H1 (cell line): Measurements from ENCODE around the gene LY86. TPM values are rescaled to one million over a fixed set of nuclear protein-coding genes. Genes with fewer than 3 reads are reported as not detected.
A peak's percentile ranks its signal among the peaks of the same experiment; 100 is the strongest.

Experiments used
- CTCF ChIA-PET: fragments of 300-600 bp; sonication (Branson Sonifier 250); formaldehyde crosslinking; loops from one replicate; lab custom pipeline; 2021; ENCODE audit not compliant: partially characterized antibody; lab: Charles Lee
- POLR2A ChIA-PET: fragments of 300-600 bp; sonication (Branson Sonifier 250); formaldehyde crosslinking; loops from one replicate; lab custom pipeline; 2021; ENCODE audit warnings: inconsistent platforms; ENCODE audit not compliant: partially characterized antibody; lab: Charles Lee
- DNase-seq, 2 experiments: peaks; one replicate each; pipeline versions ENCODE4 v3.0.0 to v3.0.0-alpha.2; 2010 to 2022; ENCODE audit warnings: low spot score in 2 of 2, low read depth in 1 of 2, mixed read lengths in 1 of 2
- FAIRE-seq: peaks from 2 replicates; lab custom pipeline; 2011; peaks lifted over from hg19 to GRCh38; lab: Jason Lieb, UNC
- H2AFZ ChIP-seq: 2 replicates; pipeline ENCODE4 v1.8.1; 2012; ENCODE audit warnings: low read length, inconsistent platforms
- H2AK5ac ChIP-seq: 2 replicates; pipeline ENCODE4 v1.6.1; 2013; ENCODE audit warnings: low read depth, low read length
- H2BK120ac ChIP-seq: replicated peaks from 2 replicates; pipeline ENCODE3; 2013; ENCODE audit warnings: low read depth, low read length, inconsistent platforms
- H2BK12ac ChIP-seq: 2 replicates; pipeline ENCODE4 v1.6.1; 2013; ENCODE audit warnings: low read depth, low read length
- H2BK15ac ChIP-seq: 2 replicates; pipeline ENCODE4 v1.6.1; 2013; ENCODE audit warnings: low read length
- H2BK20ac ChIP-seq: 2 replicates; pipeline ENCODE4 v1.6.1; 2013; ENCODE audit warnings: low read length
- H2BK5ac ChIP-seq: 2 replicates; pipeline ENCODE4 v1.6.1; 2013; ENCODE audit warnings: low read depth, low read length
- H3K14ac ChIP-seq: 2 replicates; pipeline ENCODE4 v1.6.1; 2013; ENCODE audit warnings: inconsistent platforms; ENCODE audit not compliant: insufficient read length
- H3K18ac ChIP-seq: 2 replicates; pipeline ENCODE4 v1.6.1; 2013; ENCODE audit warnings: low read length; ENCODE audit errors: extremely low read depth
- H3K23ac ChIP-seq: 2 replicates; pipeline ENCODE4 v1.6.1; 2013; ENCODE audit warnings: inconsistent platforms; ENCODE audit not compliant: insufficient read length
- H3K23me2 ChIP-seq: 2 replicates; pipeline ENCODE4 v1.6.1; 2013; ENCODE audit warnings: low read depth, low read length
- H3K27ac ChIP-seq: 2 replicates; pipeline ENCODE4 v1.6.1; 2011; ENCODE audit warnings: low read depth, low read length, inconsistent platforms
- H3K27me3 ChIP-seq, 4 experiments: replicated peaks in 1 of 4; 1 replicate in 1 of 4; 2 replicates in 3 of 4; pipeline versions ENCODE4 v1.6.1 to v1.8.1; 2011 to 2013; ENCODE audit warnings: low read length in 3 of 4, mild to moderate bottlenecking in 3 of 4, inconsistent platforms in 2 of 4, mixed read lengths in 2 of 4, moderate library complexity in 1 of 4; ENCODE audit not compliant: control insufficient read depth in 3 of 4, insufficient read depth in 3 of 4; ENCODE audit errors: extremely low read depth in 1 of 4
- H3K36me3 ChIP-seq, 4 experiments: 2 replicates each; pipeline versions ENCODE4 v1.6.1 to v1.8.1; 2011 to 2013; ENCODE audit warnings: mild to moderate bottlenecking in 4 of 4, low read length in 3 of 4, moderate library complexity in 2 of 4, control low read depth in 1 of 4, inconsistent platforms in 1 of 4; ENCODE audit not compliant: insufficient read depth in 4 of 4, control insufficient read depth in 2 of 4
- H3K4ac ChIP-seq: replicated peaks from 2 replicates; pipeline ENCODE3; 2013; ENCODE audit warnings: low read length, low read depth, mixed read lengths, inconsistent platforms; ENCODE audit not compliant: insufficient read length
- H3K4me1 ChIP-seq, 4 experiments: replicated peaks in 1 of 4; 1 replicate in 1 of 4; 2 replicates in 3 of 4; pipeline versions ENCODE4 v1.6.1 to v1.8.1; 2011 to 2013; ENCODE audit warnings: low read length in 3 of 4, inconsistent platforms in 2 of 4, mixed read lengths in 1 of 4; ENCODE audit not compliant: insufficient read depth in 4 of 4, control insufficient read depth in 3 of 4
- H3K4me2 ChIP-seq, 2 experiments: 2 replicates each; pipeline versions ENCODE4 v1.6.1 to v1.8.1; 2011 to 2013; ENCODE audit warnings: low read depth in 2 of 2, low read length in 2 of 2, control low read depth in 1 of 2, inconsistent platforms in 1 of 2, mild to moderate bottlenecking in 1 of 2; ENCODE audit not compliant: insufficient read depth in 1 of 2
- H3K4me3 ChIP-seq, 4 experiments: fragments of 200-600, 300-600 bp in 1 of 4; sonication (generic), shearing (Covaris generic), sonication (Bioruptor Twin) in 1 of 4; 2 replicates each; pipeline versions ENCODE4 v1.5.1 to v1.8.1; 2011 to 2016; ENCODE audit warnings: low read length in 4 of 4, low read depth in 3 of 4, control low read depth in 2 of 4, inconsistent platforms in 2 of 4, mild to moderate bottlenecking in 2 of 4, mixed read lengths in 1 of 4, moderate library complexity in 1 of 4; ENCODE audit not compliant: insufficient read depth in 2 of 4; ENCODE audit errors: extremely low read depth in 1 of 4
- H3K56ac ChIP-seq: replicated peaks from 2 replicates; pipeline ENCODE3; 2013; ENCODE audit warnings: low read depth, mild to moderate bottlenecking, mixed read lengths, low read length, inconsistent platforms; ENCODE audit not compliant: insufficient read length
- H3K79me1 ChIP-seq: 2 replicates; pipeline ENCODE4 v1.6.1; 2013; ENCODE audit warnings: low read depth, low read length, control low read depth
- H3K79me2 ChIP-seq, 2 experiments: 2 replicates each; pipeline versions ENCODE4 v1.6.1 to v1.8.1; 2012 to 2013; ENCODE audit warnings: low read length in 2 of 2, mild to moderate bottlenecking in 2 of 2, inconsistent platforms in 1 of 2; ENCODE audit not compliant: insufficient read depth in 2 of 2, control insufficient read depth in 1 of 2
- H3K9ac ChIP-seq, 4 experiments: replicated peaks in 1 of 4; 1 replicate in 1 of 4; 2 replicates in 3 of 4; pipeline versions ENCODE4 v1.6.1 to v1.8.1; 2011 to 2013; ENCODE audit warnings: low read depth in 3 of 4, low read length in 3 of 4, control low read depth in 2 of 4, mild to moderate bottlenecking in 2 of 4, moderate library complexity in 2 of 4, inconsistent platforms in 1 of 4; ENCODE audit errors: extremely low read depth in 1 of 4
- H3K9me3 ChIP-seq, 2 experiments: 2 replicates each; pipeline versions ENCODE4 v1.6.1 to v1.8.1; 2012 to 2013; ENCODE audit warnings: mild to moderate bottlenecking in 2 of 2, moderate library complexity in 2 of 2, control low read depth in 1 of 2, inconsistent platforms in 1 of 2, low read depth in 1 of 2, low read length in 1 of 2, mixed read lengths in 1 of 2; ENCODE audit not compliant: insufficient read depth in 2 of 2
- H4K20me1 ChIP-seq, 2 experiments: replicated peaks in 1 of 2; 2 replicates each; pipeline versions ENCODE3 to v1.8.1; 2011 to 2013; ENCODE audit warnings: inconsistent platforms in 2 of 2, low read length in 2 of 2, mild to moderate bottlenecking in 1 of 2; ENCODE audit not compliant: insufficient read depth in 2 of 2, control insufficient read depth in 1 of 2
- H4K5ac ChIP-seq: 2 replicates; pipeline ENCODE4 v1.6.1; 2013; ENCODE audit warnings: low read length, low read depth, mixed read lengths, inconsistent platforms; ENCODE audit not compliant: insufficient read length
- H4K8ac ChIP-seq: 2 replicates; pipeline ENCODE4 v1.8.0; 2013; ENCODE audit warnings: mild to moderate bottlenecking, moderate library complexity, low read length, inconsistent platforms; ENCODE audit not compliant: insufficient read depth; ENCODE audit errors: extremely low read depth
- H4K91ac ChIP-seq: replicated peaks from 2 replicates; pipeline ENCODE3; 2013; ENCODE audit warnings: low read length, mixed read lengths, inconsistent platforms; ENCODE audit not compliant: insufficient read length
- ASH2L ChIP-seq: fragments of 200-600, 300-600 bp; sonication (generic); IDR thresholded peaks from one replicate; pipeline ENCODE4 v1.7.1; 2017; ENCODE audit warnings: low read length
- CBX5 ChIP-seq: fragments of 300-800, 300-1000 bp; sonication (generic); IDR thresholded peaks from 2 replicates; pipeline ENCODE4 v1.7.1; 2016; ENCODE audit warnings: antibody characterized with exemption, low read length, low read depth
- CREB1 ChIP-seq: IDR thresholded peaks from 2 replicates; pipeline ENCODE4 v1.6.1; 2012; ENCODE audit warnings: inconsistent platforms
- CTBP2 ChIP-seq: IDR thresholded peaks from 2 replicates; pipeline ENCODE4 v1.7.0; 2011; ENCODE audit warnings: borderline replicate concordance, mild to moderate bottlenecking, moderate library complexity, mixed read lengths, low read length; ENCODE audit not compliant: insufficient read depth, insufficient read length
- EGR1 ChIP-seq: IDR thresholded peaks from 2 replicates; pipeline ENCODE4 v1.6.1; 2011; ENCODE audit warnings: low read depth, low read length, borderline replicate concordance
- EP300 ChIP-seq, 2 experiments: IDR thresholded peaks; 1 replicate in 1 of 2; 2 replicates in 1 of 2; pipeline ENCODE4 v1.6.1; 2011 to 2012; ENCODE audit warnings: low read depth in 2 of 2, low read length in 2 of 2, mild to moderate bottlenecking in 2 of 2, borderline replicate concordance in 1 of 2, inconsistent platforms in 1 of 2, moderate library complexity in 1 of 2
- SIX5 ChIP-seq: IDR thresholded peaks from 2 replicates; pipeline ENCODE4 v1.6.1; 2011; ENCODE audit warnings: mild to moderate bottlenecking, low read depth, low read length
- SP4 ChIP-seq: IDR thresholded peaks from 2 replicates; pipeline ENCODE4 v1.6.1; 2012; ENCODE audit warnings: low read length, inconsistent platforms
- TAF7 ChIP-seq: optimal IDR thresholded peaks from 2 replicates; pipeline ENCODE3; 2011; ENCODE audit warnings: low read depth, mild to moderate bottlenecking, inconsistent platforms, low read length, moderate library complexity, borderline replicate concordance
- TBP ChIP-seq: IDR thresholded peaks from 2 replicates; pipeline ENCODE4 v1.6.1; 2011; ENCODE audit warnings: low read depth, low read length, improper control_type of control experiment
- ZNF274 ChIP-seq: IDR thresholded peaks from 2 replicates; pipeline ENCODE4 v1.7.0; 2012; ENCODE audit warnings: low read length, borderline replicate concordance; ENCODE audit errors: extremely low read depth
- WGBS, 2 experiments: shearing (Covaris generic) in 1 of 2; methylation state at CpG; one replicate each; pipeline versions ENCODE4 v1.1.6 to v1.1.7; 2013 to 2015; ENCODE audit warnings: low lambda C conversion rate in 2 of 2, mixed read lengths in 2 of 2, inconsistent platforms in 1 of 2, low coverage in 1 of 2, missing lambda C conversion rate in 1 of 2; ENCODE audit not compliant: insufficient replicate concordance in 2 of 2, insufficient coverage in 1 of 2, insufficient read length in 1 of 2; ENCODE audit errors: extremely low coverage in 1 of 2, missing lambda C conversion rate in 1 of 2; 5-methylcytosine and 5-hydroxymethylcytosine counted together
- polyA plus RNA-seq, 7 experiments: library from polyadenylated mRNA; depleted of rRNA in 3 of 7; stranded (reverse) in 5 of 7; unstranded in 2 of 7; fragments of >200 nt in 5 of 7; fragments of 200-250 nt in 2 of 7; gene quantifications; 1 replicate in 5 of 7; 2 replicates in 1 of 7; 4 replicates in 1 of 7; pipeline versions ENCODE4 v1.2.1 to v1.2.3, GENCODE V29; 2011 to 2013; ENCODE audit warnings: missing spikeins in 2 of 7, mixed read lengths in 2 of 7
- total RNA-seq: library from RNA; stranded (reverse); fragmentation: NEBNext Ultra II Directional; extraction: Animal tissue kit (Norgen Biotek cat#: 25700); gene quantifications from 2 replicates; pipeline ENCODE4 v1.2.1, GENCODE V29; 2021
- TF ChIP-seq, protein P1 (sequence below): IDR thresholded peaks from 2 replicates; pipeline ENCODE4 v1.6.1; 2012; ENCODE audit warnings: low read length, inconsistent platforms

Gene LY86
- total and polyA plus RNA-seq, 2 of the 8 experiments (the other 6 are each of a cell fraction or from before 2014, with no cell fraction given), result not detected

GRCh38 chr6:6678185-6678671 lies 89.7 kb downstream of the LY86 start:
- Histone ChIP-seq H3K56ac (no peak overlapping the region), H3K9me3 (no peaks in the 10 kb centered on the region), H3K4me3 (no peak overlapping the region), H3K23me2 (no peaks in the 10 kb centered on the region; the same call in 1 of the 2 replicates), H2BK120ac (no peak overlapping the region), H4K8ac (no peak overlapping the region), H2AK5ac (no peak overlapping the region; the same call in 1 of the 2 replicates), H3K23ac (no peak overlapping the region), H3K36me3 (no peaks in the 10 kb centered on the region), H2BK15ac (peak overlapping the region; percentile 97), H2AFZ (no peak overlapping the region), H4K20me1 (no peaks in the 10 kb centered on the region), H3K27ac (no peak overlapping the region), H2BK20ac (no peak overlapping the region), H3K4ac (no peak overlapping the region), H3K79me1 (no peaks in the 10 kb centered on the region), H4K91ac (peak overlapping the region; percentile 85), H2BK5ac (no peak overlapping the region), H3K14ac (no peak overlapping the region), H3K27me3 (no peaks in the 10 kb centered on the region; a peak in 1 of 7 replicates), H3K79me2 (no peaks in the 10 kb centered on the region), H3K4me1 (peaks cover 5 to 15% (median 11%) of the 10 kb centered on the region in 4 experiments), H3K18ac (0 out of 2 replicates have a peak overlapping the region, but pooled peaks have one; percentile 17), H3K9ac (no peak overlapping the region), H4K5ac (no peak overlapping the region), H3K4me2 (peak overlapping the region in 1 of 2 experiments; percentile 4; a peak in 1 of 4 replicates), H2BK12ac (no peak overlapping the region; the same call in 1 of the 2 replicates)
- CTCF ChIA-PET, result interaction anchor here (0.6 to 6.6 kb wide), 25 partner anchors 8 to 572 kb away, joined by 3 to 87 read pairs (median 5); no protein-coding TSS in a partner anchor
- DNase-seq, result no peak
- no peak for FAIRE-seq
- POLR2A ChIA-PET, result no interaction called here
- 83% methylated on average over 12 of the region's 12 CpGs; no CpG with 5 or more reads in 1 of the 2 experiments for WGBS, 2 experiments
- TF ChIP-seq EP300 (IDR thresholded peaks at IDR 0.05; ENCODE audit: borderline replicate concordance in 1 of 2, low read depth in 2 of 2, low read length in 2 of 2), result no peak
- no peak for TF ChIP-seq ASH2L
- no peak for TF ChIP-seq TAF7
- no peak for TF ChIP-seq CREB1
- TF ChIP-seq SIX5, result no peak
- TF ChIP-seq CBX5, result no peak
- no peak for TF ChIP-seq EGR1
- no peak for TF ChIP-seq CTBP2
- TF ChIP-seq ZNF274, result no peak
- TF ChIP-seq, protein P1, sequence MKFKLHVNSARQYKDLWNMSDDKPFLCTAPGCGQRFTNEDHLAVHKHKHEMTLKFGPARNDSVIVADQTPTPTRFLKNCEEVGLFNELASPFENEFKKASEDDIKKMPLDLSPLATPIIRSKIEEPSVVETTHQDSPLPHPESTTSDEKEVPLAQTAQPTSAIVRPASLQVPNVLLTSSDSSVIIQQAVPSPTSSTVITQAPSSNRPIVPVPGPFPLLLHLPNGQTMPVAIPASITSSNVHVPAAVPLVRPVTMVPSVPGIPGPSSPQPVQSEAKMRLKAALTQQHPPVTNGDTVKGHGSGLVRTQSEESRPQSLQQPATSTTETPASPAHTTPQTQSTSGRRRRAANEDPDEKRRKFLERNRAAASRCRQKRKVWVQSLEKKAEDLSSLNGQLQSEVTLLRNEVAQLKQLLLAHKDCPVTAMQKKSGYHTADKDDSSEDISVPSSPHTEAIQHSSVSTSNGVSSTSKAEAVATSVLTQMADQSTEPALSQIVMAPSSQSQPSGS, result no peak
- TF ChIP-seq TBP, result no peak
- no peak for TF ChIP-seq SP4
